ENCODE measurements around the gene DSC2.

GRCh38 chr18:31105733-31106132, 3.5 kb upstream of the DSC2 start:
- TF ChIP-seq, protein P1, sequence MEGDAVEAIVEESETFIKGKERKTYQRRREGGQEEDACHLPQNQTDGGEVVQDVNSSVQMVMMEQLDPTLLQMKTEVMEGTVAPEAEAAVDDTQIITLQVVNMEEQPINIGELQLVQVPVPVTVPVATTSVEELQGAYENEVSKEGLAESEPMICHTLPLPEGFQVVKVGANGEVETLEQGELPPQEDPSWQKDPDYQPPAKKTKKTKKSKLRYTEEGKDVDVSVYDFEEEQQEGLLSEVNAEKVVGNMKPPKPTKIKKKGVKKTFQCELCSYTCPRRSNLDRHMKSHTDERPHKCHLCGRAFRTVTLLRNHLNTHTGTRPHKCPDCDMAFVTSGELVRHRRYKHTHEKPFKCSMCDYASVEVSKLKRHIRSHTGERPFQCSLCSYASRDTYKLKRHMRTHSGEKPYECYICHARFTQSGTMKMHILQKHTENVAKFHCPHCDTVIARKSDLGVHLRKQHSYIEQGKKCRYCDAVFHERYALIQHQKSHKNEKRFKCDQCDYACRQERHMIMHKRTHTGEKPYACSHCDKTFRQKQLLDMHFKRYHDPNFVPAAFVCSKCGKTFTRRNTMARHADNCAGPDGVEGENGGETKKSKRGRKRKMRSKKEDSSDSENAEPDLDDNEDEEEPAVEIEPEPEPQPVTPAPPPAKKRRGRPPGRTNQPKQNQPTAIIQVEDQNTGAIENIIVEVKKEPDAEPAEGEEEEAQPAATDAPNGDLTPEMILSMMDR (IDR thresholded peaks at IDR 0.05; ENCODE audit: poor library complexity, severe bottlenecking): no peak
- TF ChIP-seq RAD21 (conservative IDR thresholded peaks at IDR 0.05): no peak

All from neural cell (in vitro differentiated cells).